Activated CD8-positive, alpha-beta memory T cell treated with anti-CD3 and anti-CD28 coated beads for 4 hours (primary cell): ENCODE results near the gene PIGH.
"Not testable (repeated sequence)": the region's sequence is repeated elsewhere in the genome, so short reads cannot be mapped to it uniquely, and the experiment has no call there.

Experiments used
- DNase-seq, 2 donors: peaks; one replicate each; pipeline ENCODE4 v3.0.0-alpha.2; 2020; ENCODE audit warnings: low read depth in 2 of 2

Gene PIGH

GRCh38 chr14:67551940-67552339, 48.1 kb downstream of the PIGH start:
- no peak for DNase-seq

GRCh38 chr14:67551123-67551522, 48.9 kb downstream of the PIGH start:
- no peak for DNase-seq

- no peak for DNase-seq
These were observed 50.3 kb downstream of the PIGH start for GRCh38 chr14:67549734-67550133.

GRCh38 chr14:67547224-67547780, 52.8 kb downstream of the PIGH start:
- DNase-seq: no peak

GRCh38 chr14:67544590-67544989, 55.5 kb downstream of the PIGH start:
- DNase-seq: no peak

- DNase-seq: not testable (repeated sequence)
These were observed 57.4 kb downstream of the PIGH start for GRCh38 chr14:67542620-67543019.

- DNase-seq: no peak
These were observed 58.4 kb downstream of the PIGH start for GRCh38 chr14:67541448-67542387.
